KG1 (cell line): ENCODE results near the gene LCP2.

Source experiments
- DNase-seq: peaks from one replicate; lab custom pipeline; 2025; lab: John Stamatoyannopoulos, UW

The LCP2 gene

DNA sequence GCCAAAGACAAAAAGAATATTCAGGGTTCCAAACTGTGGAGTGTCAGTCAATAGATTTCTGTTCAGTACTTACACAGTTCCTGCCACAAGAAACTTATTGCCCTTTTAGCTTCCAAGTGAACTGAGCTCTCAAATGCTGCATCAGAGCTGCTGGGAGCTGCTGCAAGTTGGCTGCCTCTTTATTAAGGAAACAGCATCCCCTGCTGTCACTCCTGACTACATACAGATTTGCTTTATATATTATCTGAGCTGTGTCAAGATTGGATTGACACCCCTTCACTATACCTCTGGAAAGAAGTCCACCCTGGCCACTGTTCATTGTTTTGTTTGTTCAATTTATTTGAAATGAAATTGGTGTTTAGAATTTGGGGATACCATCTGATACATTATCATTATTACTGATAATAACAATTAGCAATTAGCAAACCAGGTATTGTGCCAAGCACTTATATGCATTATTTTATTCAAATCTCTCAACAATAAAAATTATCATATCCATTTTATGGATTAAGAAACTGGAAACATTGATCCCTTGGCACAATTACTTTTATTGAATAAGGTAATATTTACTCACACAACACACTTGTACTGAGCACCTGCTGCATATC, 81.2 kb downstream of the LCP2 start:
- DNase-seq = no peak

DNA sequence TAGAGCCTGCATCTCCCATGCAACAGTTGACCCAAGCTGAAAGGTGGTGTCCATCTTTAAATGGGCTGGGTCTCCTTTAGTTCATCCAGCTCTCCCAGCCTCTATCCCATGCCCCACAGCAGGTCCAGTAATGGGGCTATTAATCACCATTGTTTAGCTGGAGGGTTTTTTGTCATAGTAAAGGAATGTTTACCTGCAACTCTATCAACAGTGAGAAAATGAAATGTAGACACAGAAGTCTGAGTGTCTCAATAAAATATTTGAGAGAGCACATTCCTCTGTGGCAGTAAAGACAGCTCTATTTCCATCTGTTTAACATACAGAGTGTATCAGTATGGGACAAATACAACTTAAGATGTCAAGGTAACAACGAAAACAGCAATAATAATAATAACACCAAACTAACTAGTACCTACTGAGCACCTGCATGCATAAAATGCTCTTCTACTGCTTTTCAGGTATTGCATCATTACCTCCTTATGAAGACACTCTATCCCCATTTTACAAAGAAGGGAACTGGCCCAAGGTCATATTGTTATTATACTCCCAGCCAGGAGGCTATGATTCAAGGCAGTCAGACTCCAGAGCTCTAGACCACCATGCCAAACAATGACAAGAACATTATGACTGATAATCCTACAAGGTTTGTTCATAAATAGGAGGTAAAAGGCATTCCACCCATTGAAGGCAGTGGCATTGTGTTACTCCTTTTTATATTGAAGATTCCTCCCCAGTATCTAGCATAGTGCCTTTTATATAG, 85.8 kb downstream of the LCP2 start:
- no peak for DNase-seq

DNA sequence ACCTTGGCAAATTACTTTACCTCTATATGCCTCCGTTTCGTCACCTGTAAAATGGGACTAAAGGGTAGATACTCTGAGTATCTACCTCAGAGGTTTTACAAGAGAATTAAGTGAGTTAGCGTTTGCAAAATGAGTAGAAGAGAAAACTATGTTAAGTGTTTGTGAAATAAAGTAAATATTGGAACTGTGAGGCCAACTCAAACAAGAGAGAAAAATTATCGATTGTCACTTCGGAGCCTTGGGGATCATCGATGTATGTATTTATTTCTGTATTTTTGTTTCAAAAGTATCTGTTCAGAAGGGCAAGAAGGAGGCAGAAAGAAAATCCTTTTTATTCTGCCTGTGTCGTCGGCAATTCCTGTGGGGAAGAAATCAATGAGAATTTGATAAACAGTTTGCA, 90.6 kb downstream of the LCP2 start:
- DNase-seq = no peak

DNA sequence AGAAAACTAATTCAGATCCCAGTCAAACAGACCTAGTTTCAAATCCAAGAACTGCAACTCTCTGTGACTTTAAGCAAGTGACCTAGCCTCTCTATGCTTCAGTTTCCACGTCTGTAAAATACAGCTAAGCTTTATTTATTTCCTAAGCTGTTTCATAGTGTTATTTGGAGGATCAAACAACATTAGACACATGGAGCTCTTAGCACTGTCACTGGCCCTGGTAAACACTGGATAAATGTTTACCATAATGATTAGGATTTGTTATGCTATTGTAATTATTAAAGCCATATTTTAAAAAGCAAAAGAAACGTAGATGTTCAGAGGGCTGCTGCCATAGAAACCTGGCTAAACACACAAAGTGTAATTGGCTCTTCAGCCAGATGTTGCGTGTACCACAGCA, 91.4 kb downstream of the LCP2 start:
- no peak for DNase-seq

DNA sequence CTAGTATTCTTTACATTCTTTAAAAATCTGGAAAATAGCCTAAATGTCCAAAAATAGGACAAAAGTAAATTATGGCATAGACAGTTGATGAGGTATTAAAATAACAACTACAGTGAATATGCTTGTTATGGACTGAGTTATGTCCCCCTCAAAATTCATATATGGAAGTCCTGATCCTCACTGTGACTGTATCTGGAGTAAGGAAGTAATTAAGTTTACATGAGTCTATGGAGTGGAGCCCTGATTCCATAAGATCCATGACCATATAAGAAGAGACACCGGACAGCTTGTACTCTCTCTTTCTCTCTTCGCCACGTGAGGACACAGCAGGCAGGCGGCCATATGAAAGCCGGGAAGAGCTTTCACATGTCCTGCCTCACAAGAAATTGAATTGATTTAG, 93.4 kb downstream of the LCP2 start:
- DNase-seq = no peak

DNA sequence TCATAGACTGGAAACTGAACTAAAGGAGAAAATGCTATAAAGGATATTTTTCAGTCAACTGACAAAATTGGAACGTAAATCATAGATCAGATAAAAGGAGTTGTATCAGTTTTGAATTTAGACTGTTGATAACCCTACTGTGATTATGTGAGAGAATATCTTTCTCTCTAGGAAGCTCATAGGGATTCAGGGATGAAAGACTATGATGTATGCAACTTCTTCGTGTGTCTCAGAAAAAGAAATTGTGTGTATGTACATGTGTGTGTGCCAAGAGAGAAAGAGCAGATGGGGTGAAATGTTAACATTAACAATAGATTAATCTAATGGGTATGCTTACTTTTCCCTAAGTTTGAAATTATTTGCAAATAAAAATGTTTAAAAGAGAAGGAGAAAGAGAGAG, 95.5 kb downstream of the LCP2 start:
- DNase-seq = no peak

DNA sequence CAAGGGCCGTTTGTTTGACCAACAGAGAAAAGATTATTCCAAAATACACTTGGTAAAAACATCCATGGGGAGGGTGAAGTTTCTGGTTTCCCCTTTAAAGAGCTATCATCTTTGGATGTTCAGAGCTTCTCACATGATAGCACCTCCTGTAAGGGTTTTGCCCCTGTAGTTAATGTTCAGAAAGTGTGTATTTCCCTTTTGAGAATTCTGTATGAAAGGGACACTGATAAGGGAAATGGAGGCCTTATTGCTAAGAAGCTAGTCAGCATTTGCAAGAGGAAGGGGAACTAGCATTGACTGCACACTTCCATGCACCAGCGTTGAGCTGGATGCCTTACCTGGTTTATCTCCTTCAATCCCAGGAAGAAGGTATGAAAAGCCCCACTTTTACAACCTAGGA, 96.3 kb downstream of the LCP2 start:
- no peak for DNase-seq

DNA sequence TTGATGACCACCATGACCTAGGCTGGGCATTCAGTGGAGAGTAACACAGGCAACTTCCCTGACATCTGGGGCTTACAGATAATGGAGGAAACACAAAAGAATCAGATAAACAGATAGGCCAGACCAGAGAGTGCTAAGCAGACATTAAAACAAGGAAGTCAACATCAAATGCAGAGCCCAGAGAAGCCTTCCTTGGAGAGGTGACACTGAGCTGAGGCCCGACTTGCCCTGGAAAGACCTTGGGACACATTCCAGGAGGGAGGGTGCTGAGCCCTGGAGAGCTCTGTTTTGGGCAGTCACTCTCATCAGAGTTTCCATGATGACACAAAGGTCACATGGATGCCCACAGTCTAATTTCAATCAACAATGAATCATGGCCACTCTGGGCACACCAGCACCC, 96.7 kb downstream of the LCP2 start:
- no peak for DNase-seq
